ENCODE measurements around the gene AZGP1. TPM values are rescaled to one million over a fixed set of nuclear protein-coding genes. Genes with fewer than 3 reads are reported as not detected.

AZGP1 gene
- total and polyA plus RNA-seq, 2 of the 13 experiments (the other 11 are each of a cell fraction or from before 2014, with no cell fraction given): 93.8 to 229 TPM

- TF ChIP-seq, protein P1, sequence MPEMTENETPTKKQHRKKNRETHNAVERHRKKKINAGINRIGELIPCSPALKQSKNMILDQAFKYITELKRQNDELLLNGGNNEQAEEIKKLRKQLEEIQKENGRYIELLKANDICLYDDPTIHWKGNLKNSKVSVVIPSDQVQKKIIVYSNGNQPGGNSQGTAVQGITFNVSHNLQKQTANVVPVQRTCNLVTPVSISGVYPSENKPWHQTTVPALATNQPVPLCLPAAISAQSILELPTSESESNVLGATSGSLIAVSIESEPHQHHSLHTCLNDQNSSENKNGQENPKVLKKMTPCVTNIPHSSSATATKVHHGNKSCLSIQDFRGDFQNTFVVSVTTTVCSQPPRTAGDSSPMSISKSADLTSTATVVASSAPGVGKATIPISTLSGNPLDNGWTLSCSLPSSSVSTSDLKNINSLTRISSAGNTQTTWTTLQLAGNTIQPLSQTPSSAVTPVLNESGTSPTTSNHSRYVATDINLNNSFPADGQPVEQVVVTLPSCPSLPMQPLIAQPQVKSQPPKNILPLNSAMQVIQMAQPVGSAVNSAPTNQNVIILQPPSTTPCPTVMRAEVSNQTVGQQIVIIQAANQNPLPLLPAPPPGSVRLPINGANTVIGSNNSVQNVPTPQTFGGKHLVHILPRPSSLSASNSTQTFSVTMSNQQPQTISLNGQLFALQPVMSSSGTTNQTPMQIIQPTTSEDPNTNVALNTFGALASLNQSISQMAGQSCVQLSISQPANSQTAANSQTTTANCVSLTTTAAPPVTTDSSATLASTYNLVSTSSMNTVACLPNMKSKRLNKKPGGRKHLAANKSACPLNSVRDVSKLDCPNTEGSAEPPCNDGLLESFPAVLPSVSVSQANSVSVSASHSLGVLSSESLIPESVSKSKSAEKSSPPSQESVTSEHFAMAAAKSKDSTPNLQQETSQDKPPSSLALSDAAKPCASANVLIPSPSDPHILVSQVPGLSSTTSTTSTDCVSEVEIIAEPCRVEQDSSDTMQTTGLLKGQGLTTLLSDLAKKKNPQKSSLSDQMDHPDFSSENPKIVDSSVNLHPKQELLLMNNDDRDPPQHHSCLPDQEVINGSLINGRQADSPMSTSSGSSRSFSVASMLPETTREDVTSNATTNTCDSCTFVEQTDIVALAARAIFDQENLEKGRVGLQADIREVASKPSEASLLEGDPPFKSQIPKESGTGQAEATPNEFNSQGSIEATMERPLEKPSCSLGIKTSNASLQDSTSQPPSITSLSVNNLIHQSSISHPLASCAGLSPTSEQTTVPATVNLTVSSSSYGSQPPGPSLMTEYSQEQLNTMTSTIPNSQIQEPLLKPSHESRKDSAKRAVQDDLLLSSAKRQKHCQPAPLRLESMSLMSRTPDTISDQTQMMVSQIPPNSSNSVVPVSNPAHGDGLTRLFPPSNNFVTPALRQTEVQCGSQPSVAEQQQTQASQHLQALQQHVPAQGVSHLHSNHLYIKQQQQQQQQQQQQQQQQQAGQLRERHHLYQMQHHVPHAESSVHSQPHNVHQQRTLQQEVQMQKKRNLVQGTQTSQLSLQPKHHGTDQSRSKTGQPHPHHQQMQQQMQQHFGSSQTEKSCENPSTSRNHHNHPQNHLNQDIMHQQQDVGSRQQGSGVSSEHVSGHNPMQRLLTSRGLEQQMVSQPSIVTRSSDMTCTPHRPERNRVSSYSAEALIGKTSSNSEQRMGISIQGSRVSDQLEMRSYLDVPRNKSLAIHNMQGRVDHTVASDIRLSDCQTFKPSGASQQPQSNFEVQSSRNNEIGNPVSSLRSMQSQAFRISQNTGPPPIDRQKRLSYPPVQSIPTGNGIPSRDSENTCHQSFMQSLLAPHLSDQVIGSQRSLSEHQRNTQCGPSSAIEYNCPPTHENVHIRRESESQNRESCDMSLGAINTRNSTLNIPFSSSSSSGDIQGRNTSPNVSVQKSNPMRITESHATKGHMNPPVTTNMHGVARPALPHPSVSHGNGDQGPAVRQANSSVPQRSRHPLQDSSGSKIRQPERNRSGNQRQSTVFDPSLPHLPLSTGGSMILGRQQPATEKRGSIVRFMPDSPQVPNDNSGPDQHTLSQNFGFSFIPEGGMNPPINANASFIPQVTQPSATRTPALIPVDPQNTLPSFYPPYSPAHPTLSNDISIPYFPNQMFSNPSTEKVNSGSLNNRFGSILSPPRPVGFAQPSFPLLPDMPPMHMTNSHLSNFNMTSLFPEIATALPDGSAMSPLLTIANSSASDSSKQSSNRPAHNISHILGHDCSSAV (CRISPR knock-in tag; IDR thresholded peaks at IDR 0.05; ENCODE audit: borderline replicate concordance): no peak
- TF ChIP-seq GTF3A (CRISPR knock-in tag; conservative IDR thresholded peaks at IDR 0.05) (no peak), ZKSCAN1 (IDR thresholded peaks at IDR 0.05; ENCODE audit: low read length) (no peak), CENPX (CRISPR knock-in tag; IDR thresholded peaks at IDR 0.05) (no peak), TFE3 (CRISPR knock-in tag; IDR thresholded peaks at IDR 0.05) (peak; percentile 44; the same call in 1 of the 2 replicates), RBM39 (IDR thresholded peaks at IDR 0.05; ENCODE audit: low read depth, low read length, poor library complexity, severe bottlenecking) (no peak), ZNF790 (CRISPR knock-in tag; IDR thresholded peaks at IDR 0.05; ENCODE audit: borderline replicate concordance) (no peak; the same call in 1 of the 2 replicates), ADNP (CRISPR knock-in tag; IDR thresholded peaks at IDR 0.05) (no peak), HNRNPUL1 (IDR thresholded peaks at IDR 0.05; ENCODE audit: low read depth, low read length) (no peak), ZNF776 (CRISPR knock-in tag; IDR thresholded peaks at IDR 0.05) (no peak), SNAPC5 (CRISPR knock-in tag; IDR thresholded peaks at IDR 0.05; ENCODE audit: borderline replicate concordance) (no peak), ZNF180 (CRISPR knock-in tag; IDR thresholded peaks at IDR 0.05; ENCODE audit: borderline replicate concordance, low read depth) (no peak), CREM (IDR thresholded peaks at IDR 0.05) (no peak), CREM (CRISPR knock-in tag; IDR thresholded peaks at IDR 0.05) (no peak), RFXAP (CRISPR knock-in tag; IDR thresholded peaks at IDR 0.05; ENCODE audit: borderline replicate concordance) (no peak; the same call in 1 of the 2 replicates), CHD2 (IDR thresholded peaks at IDR 0.05; ENCODE audit: low read depth, low read length) (no peak)
- TF ChIP-seq, protein P2, sequence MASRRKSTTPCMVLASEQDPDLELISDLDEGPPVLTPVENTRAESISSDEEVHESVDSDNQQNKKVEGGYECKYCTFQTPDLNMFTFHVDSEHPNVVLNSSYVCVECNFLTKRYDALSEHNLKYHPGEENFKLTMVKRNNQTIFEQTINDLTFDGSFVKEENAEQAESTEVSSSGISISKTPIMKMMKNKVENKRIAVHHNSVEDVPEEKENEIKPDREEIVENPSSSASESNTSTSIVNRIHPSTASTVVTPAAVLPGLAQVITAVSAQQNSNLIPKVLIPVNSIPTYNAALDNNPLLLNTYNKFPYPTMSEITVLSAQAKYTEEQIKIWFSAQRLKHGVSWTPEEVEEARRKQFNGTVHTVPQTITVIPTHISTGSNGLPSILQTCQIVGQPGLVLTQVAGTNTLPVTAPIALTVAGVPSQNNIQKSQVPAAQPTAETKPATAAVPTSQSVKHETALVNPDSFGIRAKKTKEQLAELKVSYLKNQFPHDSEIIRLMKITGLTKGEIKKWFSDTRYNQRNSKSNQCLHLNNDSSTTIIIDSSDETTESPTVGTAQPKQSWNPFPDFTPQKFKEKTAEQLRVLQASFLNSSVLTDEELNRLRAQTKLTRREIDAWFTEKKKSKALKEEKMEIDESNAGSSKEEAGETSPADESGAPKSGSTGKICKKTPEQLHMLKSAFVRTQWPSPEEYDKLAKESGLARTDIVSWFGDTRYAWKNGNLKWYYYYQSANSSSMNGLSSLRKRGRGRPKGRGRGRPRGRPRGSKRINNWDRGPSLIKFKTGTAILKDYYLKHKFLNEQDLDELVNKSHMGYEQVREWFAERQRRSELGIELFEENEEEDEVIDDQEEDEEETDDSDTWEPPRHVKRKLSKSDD (CRISPR knock-in tag; IDR thresholded peaks at IDR 0.05; ENCODE audit: low read depth): no peak
Measured at GRCh38 chr7:99975782-99976521, at the start of gene AZGP1 (continued).

Measured in HepG2 (cell line).